DMS79 treated with DMSO at 0.1 percent for 48 hours (cell line): ENCODE results near the gene HBG1.

Experiments
- DNase-seq: peaks from one replicate; lab custom pipeline; 2025; lab: John Stamatoyannopoulos, UW

HBG1 gene

DNA sequence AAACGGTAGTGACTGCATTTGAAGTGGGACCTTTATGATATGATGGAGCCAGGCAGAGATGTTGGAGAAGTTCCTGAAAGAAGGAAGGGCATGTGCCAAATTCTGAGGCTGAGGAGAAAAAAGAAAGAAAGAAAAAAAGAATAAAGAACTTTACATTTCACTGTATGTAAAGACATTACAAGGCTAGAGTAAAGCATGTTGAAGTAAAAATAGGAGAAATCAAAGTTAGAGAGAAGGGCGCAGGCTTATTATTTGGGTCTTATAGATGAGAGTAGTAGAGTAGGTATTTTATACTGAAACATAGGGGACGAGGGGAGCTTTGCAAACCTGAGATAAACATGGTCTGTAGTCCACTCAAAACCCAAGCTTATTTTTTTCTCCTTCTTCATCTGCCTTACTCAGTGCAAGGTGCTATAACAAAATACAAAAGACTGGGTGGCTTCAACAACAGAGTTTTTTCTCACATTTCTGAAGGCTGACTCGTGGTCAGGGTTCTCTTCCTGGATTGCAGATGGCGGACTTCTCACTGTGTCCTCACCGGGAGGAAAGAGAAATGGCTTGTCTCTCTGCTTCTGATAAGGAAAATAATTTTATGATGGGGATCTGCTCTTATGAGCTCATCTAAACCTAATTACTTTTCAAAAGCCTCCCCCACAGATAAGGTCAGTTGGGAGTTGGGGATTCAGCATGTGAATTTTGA is 2.7 kb downstream of the HBG1 start:
- no peak for DNase-seq

DNA sequence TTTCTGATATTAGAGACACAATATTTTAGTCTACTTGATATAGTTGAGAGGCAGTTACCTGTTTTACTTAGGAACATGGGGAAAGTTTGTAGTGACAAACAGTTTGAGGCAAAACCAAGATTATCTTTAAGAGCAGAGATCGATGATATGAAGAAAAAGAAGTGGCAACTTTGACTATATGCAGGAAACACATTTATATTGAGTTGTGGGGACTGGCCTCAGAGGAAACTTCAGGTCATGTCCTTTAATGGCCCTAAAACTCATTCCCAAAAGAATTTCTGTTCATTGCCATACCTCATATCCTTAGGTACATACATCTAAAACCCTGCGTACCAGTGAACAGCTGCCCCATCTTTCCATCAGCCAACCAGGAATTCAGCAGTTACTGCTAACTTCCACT is 4.5 kb downstream of the HBG1 start:
- DNase-seq: no peak

DNA sequence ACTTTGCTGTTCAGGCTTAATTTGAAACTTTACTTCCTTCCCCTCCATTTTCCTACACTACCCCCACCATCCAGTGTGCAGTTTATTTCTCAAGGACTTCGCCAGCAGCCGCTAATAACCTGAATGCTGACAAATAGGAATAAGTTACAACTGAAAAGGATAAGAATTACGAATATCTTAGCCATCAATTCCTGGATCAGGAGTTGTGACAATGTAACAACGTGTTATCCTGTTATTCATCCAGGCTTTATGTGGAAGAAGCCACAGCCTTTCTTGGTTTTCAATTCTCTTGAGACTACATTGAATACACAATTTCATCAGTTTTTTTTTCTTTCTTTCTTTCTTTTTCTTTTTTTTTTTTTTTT is 5.9 kb downstream of the HBG1 start:
- no peak for DNase-seq

DNA sequence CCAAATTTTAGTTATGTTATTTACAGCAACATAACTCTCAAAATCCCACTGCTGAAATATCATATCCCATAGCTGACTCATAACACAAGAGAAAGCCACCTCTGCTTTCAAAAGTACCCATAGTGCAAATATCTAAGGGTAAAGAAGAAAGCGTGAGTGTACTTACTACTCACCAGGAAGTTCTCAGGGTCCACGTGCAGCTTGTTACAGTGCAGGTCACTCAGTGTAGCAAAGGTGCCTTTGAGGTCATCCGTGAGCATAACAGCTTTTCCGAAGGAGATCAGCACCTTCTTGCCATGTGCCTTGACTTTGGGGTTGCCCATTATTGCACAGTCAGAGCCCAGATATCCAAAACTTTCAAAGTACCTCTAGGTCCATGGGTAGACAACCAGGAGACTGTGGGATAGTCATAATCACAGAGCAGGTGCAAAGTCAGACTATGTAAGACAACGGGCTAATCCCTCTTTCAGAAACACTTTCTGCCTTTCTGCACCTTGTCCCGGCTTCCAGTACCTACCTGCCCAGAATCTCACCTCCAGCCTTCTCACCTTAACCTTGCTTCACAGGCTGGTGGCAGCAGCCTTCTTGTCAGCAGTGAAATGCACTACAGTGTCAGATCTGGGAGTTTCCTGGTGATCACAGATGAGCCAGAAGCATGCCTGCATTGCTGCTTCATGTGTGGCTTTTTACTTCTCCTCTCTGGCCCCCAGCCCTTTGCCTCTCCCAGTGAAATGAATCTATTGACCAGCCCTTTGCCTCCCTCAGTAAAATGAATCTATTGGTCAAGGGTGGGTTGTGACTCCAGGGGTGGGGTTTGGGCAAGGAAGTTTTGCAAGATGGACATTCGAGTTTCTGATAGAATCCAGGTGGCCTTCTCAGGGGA is 6.5 kb downstream of the HBG1 start:
- no peak for DNase-seq

DNA sequence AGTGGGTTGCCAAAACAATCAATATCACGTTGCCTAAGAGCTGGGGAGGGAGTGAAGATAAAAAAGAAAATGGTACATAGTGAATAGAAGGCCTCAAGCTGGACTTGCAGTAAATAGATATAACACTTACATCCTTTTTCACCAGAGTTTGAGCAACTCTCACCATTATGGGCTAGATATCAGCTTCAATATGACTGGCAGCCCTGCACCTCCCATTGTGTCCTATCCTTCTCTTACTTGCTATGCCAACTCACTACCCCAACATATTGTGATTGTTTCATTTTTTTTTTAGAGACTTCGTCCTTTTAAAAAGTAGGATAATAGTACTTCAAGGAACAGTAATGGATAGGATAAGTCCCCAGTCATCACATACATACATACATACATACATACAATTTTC is 7.4 kb downstream of the HBG1 start:
- DNase-seq: no peak

DNA sequence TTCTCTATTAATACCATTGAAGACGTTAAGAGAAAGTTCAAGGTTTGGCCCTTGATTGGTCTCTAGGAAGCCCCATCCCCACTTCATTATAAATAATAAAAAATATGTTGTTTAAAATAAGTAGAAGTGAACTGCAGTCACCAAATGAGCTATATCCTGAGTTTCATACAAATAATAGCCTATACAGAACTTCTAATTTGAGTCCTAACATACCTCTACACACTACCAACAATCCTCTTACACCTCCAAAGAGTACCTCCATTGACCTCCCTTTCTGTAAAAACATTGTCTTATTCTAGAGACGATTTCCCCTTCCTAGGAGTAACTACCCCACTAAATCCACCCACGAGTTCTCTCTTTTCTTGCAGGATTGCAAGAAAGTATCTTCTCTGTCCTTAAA is 8.2 kb downstream of the HBG1 start:
- no peak for DNase-seq

DNA sequence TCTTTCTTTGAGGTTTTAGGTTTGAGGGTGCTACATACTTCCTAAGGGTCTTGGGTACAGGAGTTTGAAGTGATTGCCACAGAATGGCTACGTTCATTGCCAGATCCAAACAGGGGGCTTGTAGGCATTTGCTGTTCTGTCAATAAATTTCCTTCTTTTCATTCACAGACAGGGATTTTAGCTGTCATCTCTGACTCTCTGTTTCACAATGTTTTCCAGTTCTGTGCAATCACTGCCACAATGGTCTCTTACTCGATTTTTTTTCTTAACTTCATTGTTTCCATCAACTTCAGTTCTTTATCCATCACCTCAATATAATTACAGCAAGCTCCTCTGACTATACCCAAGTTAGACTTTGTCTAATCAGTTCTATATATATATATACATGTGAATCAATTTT is 9.2 kb downstream of the HBG1 start:
- no peak for DNase-seq

DNA sequence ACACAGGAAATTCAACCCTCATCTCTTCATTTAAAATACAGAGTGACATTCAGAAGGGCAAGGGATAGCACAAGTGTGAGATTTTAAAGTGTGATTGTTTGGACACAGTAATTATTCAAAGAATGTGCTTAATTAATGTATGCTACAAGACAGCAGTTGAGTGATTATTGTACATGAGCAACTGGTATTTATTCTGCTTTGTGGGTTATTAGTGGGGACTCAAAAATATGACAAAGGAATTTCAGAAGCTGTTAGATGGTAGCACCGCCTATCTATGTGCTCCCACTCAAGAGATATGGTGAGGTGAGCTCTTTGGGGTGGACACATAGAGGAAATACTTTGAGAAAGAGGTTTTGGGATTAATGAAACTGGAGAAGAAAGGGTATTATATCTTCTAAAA is 9.6 kb downstream of the HBG1 start:
- DNase-seq: no peak

DNA sequence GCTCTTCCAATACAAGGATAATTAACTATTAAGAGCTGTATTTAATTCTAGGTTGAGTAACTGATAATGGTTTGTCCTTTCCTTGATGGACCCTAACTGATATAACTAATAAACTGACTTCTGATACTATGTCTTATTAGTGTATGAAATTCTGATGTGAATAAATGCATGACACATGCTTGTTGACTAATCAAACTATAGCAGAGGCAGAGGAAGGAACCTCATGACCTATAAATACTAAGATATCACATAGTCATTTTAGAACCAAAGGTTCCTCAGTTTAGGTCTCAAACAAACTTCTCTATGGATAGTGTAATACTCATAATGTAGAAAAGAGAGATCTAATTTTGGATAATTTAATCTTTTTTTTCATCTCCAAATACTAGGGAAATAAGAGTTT is 10.6 kb downstream of the HBG1 start:
- no peak for DNase-seq

DNA sequence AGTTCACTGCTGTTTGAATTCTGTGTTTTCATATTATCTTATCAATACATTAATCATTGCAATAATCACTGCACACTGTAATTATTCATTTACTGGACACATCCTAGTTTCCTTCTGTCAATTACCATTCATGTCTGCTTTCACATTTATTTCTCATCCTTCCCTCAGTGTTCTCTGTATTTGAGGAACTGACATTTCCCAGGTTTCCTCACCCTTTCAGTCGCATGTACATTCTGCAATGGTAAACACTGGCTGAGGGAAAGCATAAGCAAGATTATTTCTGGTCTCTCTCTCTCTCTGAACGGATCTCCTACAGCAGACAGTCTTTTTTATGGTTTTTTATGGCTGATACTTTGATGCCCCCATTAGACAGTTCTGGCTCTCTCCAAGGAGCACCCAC is 11.2 kb downstream of the HBG1 start:
- DNase-seq: no peak

DNA sequence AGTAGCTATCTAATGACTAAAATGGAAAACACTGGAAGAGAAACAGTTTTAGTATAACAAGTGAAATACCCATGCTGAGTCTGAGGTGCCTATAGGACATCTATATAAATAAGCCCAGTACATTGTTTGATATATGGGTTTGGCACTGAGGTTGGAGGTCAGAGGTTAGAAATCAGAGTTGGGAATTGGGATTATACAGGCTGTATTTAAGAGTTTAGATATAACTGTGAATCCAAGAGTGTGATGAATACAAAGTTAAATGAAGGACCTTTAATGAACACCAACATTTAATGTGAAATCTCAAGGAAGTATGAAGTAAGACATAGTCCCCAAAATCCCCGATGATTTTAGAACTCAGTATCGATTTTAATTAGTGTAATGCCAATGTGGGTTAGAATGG is 12.2 kb downstream of the HBG1 start:
- DNase-seq: no peak

DNA sequence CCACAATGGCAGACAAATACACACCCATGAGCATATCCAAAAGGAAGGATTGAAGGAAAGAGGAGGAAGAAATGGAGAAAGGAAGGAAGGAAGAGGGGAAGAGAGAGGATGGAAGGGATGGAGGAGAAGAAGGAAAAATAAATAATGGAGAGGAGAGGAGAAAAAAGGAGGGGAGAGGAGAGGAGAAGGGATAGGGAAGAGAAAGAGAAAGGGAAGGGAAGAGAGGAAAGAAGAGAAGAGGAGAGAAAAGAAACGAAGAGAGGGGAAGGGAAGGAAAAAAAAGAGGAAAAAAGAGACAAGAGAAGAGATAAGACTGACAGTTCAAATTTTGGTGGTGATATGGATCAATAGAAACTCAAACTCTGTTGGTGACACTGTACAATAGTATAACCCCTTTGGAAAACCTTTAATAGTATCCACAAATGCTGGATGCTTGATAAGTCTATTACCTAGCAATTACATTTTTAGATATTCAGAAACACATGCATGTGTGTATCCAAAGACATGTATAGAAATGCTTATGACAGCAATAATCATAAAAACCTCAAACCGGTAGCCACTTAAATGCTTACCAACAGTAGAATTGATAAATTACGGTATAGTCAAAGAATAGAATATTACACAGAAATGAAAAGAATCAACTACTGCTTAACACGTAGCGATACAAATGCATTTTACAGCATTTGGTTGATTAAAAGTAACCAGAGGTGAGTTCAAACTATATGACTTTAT is 14.1 kb downstream of the HBG1 start:
- no peak for DNase-seq

DNA sequence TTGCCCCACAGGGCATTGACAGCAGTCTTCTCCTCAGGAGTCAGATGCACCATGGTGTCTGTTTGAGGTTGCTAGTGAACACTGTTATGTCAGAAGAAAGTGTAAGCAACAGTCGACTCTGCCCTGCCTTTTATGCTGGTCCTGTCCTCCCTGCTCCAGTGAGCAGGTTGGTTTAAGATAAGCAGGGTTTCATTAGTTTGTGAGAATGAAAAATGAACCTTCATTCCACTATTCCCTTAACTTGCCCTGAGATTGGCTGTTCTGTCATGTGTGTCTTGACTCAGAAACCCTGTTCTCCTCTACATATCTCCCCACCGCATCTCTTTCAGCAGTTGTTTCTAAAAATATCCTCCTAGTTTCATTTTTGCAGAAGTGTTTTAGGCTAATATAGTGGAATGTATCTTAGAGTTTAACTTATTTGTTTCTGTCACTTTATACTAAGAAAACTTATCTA is 15.2 kb downstream of the HBG1 start, which contains the start of gene HBD:
Gene HBD (minus strand): TSS at position 103 of the 454 bp plus-strand sequence. CDS start 50 bp downstream, at position 53.
- DNase-seq: no peak

DNA sequence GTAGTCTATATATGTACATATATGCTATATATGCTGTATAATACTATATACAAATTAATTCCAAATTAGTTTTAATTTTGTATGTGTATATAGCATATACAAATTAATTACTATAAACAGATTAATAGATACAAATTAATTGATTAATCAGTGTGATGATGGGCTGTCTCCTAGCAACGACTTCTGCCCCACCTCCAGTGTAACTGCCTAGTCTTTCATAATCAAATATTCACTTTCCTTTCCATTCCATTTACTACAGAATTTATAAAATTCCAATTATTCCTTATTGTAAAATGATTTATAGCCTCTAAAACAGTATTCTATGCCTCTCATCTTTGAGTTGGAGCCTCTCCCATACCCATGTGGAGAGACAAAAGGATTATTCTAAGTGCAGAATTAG is 16.4 kb downstream of the HBG1 start:
- DNase-seq: no peak

DNA sequence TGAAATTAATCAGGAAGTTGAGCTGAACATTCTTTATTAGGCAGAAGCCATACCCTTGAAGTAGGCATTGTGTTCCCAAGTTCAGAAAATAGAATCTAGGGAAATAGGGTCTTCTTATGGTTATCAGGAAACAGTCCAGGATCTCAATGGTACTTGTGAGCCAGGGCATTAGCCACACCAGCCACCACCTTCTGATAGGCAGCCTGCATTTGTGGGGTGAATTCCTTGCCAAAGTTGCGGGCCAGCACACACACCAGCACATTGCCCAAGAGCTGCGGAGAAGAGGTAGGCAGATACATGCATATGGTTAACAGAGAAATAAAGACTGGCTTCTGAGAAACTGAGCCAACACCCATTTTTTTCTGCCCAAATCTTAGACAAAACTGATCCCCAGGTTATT is 16.8 kb downstream of the HBG1 start:
- no peak for DNase-seq

DNA sequence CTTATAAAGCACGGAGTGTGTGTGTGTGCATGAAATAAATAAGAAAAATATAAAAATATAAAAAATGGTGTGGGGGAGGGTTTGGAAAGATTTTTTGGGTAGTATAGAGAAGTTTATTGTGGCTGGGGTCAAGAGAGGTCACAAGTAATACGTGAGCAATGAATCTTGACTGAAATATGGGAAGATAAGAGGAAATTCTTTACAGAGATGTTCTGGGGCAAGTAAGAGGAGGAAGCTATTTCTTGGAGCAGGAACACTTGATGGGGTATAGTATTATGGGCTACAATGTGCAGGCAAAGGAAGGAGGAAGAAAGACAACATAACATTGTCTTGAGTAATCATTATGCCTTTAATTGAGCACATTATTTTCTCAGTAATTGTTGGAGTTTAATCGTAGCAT is 17.5 kb downstream of the HBG1 start:
- no peak for DNase-seq

DNA sequence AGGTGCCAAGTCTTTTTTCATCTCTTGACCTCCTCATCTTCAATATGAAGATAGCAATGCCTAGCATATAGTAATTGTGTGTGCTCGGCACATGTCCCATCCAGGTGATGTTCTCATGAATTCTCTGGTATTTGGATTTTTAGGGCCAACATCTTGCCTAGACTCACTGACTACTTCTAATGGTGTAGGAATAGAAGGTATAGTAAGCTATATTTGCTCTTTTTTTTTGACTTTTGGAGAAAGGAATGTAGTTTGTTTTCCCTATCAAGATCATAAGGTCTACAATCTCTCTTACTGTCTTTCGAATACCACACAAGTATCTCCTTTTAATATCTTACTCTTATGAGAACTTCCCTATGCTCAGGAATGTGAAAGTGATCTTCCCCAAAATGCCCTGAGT is 18.5 kb downstream of the HBG1 start:
- DNase-seq: no peak

DNA sequence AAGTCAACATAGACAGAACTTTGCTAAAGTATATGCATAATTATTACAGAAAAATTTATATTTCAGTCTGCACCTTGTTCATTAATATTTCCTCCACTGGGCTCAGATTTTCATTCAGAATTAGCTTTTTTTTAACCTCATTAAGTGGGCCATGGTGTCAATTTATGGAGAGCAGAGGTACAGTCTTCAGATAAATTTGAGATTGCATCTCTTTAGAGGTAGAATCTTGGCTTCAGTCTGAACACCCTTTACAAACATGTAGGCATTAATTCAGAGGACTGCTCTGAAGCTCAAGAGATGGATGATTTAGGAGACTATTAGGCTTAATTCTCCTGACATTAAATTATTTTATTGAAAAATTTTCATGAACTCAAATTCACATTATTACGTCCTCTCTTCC is 19.4 kb downstream of the HBG1 start:
- DNase-seq: no peak

DNA sequence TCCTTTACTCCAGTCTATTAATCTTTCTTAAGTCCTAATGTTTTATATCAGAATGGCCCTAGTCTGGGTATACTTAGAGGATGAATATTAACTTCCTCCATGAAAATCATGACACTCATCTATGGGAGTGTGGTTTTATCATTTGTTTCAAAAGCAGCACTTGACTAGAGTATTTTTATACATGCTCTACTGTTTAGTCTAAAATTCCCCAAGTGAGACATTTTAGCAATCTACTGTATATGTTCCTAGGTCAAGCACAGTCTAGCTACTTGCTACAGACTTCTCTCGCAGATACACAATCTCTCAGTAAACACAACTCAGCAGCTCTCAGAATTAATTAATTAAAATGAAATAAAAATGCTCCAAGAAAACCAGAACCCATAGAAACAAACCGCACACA is 19.9 kb downstream of the HBG1 start:
- no peak for DNase-seq

DNA sequence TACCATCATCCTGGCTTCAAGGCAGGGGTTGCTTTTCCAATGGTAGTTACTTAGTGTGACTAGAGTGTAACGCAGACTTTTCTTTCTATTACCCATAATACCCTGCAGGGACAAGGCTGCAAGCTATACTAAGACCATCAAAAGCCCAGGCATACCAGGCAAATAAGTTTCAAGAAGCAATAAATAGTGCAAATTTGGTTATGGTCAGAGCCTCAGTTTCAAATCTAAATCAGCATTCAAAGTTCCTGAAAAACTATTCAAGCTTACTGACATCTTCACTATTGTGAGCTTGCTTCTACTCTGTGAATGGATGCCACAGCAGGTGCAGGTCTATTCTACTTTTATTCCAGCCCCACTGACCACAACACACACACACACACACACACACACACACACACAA is 20.3 kb downstream of the HBG1 start:
- no peak for DNase-seq

DNA sequence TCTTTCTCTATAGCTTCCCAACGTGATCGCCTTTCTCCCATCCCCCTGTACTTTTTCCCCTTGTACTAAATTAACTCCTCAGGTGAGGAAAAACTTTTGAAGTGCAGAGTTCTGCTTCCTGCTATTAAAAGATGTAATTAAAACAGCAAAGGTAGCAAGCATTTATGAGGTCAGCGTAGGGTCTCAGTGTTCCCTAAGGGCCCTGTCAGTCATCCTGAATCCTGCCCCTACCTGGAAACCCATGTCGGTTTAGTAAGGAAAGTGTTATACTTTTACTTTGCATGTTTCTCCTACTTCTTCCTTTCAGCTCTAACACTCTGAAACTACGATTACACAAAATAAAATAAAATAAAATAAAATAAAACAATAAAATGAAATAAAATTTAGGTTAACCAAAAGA is 21.5 kb downstream of the HBG1 start:
- no peak for DNase-seq

DNA sequence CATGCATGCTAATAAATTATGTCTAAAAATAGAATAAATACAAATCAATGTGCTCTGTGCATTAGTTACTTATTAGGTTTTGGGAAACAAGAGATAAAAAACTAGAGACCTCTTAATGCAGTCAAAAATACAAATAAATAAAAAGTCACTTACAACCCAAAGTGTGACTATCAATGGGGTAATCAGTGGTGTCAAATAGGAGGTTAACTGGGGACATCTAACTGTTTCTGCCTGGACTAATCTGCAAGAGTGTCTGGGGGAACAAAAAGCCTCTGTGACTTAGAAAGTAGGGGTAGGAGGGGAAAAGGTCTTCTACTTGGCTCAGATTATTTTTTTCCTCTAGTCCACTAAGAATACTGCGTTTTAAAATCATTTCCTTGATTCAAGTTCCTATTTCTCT is 22.0 kb downstream of the HBG1 start:
- no peak for DNase-seq
